HEK293 (cell line): ENCODE data around the gene ARL2BP.

Experiments used
- SP2 ChIP-seq: fragments of 450-650 bp; formaldehyde crosslinking; IDR thresholded peaks from 2 replicates; pipeline ENCODE4 v1.5.1; 2016; ENCODE audit warnings: missing biosample characterization, missing genetic modification characterization
- ZBTB26 ChIP-seq: fragments of 450-650 bp; formaldehyde crosslinking; optimal IDR thresholded peaks from 2 replicates; pipeline ENCODE3; 2016; ENCODE audit warnings: missing biosample characterization, mild to moderate bottlenecking, missing genetic modification characterization
- ZFP69B ChIP-seq: fragments of 450-650 bp; formaldehyde crosslinking; IDR thresholded peaks from 2 replicates; pipeline ENCODE4 v1.5.1; 2016; ENCODE audit warnings: missing biosample characterization, missing genetic modification characterization
- ZNF114 ChIP-seq: fragments of 450-650 bp; formaldehyde crosslinking; IDR thresholded peaks from 2 replicates; pipeline ENCODE4 v1.5.0; 2017; ENCODE audit warnings: missing biosample characterization, missing genetic modification characterization
- ZNF132 ChIP-seq: fragments of 450-650 bp; formaldehyde crosslinking; IDR thresholded peaks from 2 replicates; pipeline ENCODE4 v1.5.1; 2017; ENCODE audit warnings: missing biosample characterization, missing genetic modification characterization, borderline replicate concordance
- ZNF2 ChIP-seq: fragments of 450-650 bp; formaldehyde crosslinking; IDR thresholded peaks from 2 replicates; pipeline ENCODE4 v1.5.1; 2016; ENCODE audit warnings: missing biosample characterization, missing genetic modification characterization
- ZNF274 ChIP-seq, 2 experiments: fragments of 200-500 bp in 1 of 2; fragments of 450-650 bp in 1 of 2; sonication (Bioruptor generic) in 1 of 2; formaldehyde crosslinking in 1 of 2; IDR thresholded peaks; 2 replicates each; pipeline versions ENCODE4 v1.5.1 to v1.6.1; 2014 to 2016; ENCODE audit warnings: borderline replicate concordance in 1 of 2, inconsistent platforms in 1 of 2, low read length in 1 of 2, missing biosample characterization in 1 of 2, missing genetic modification characterization in 1 of 2
- ZNF580 ChIP-seq: fragments of 450-650 bp; formaldehyde crosslinking; IDR thresholded peaks from 2 replicates; pipeline ENCODE4 v1.5.1; 2016; ENCODE audit warnings: missing biosample characterization, missing genetic modification characterization
- ZNF777 ChIP-seq: fragments of 450-650 bp; formaldehyde crosslinking; IDR thresholded peaks from 2 replicates; pipeline ENCODE4 v1.5.1; 2017; ENCODE audit warnings: missing biosample characterization, missing genetic modification characterization, borderline replicate concordance
- TF ChIP-seq, protein P1 (sequence below): fragments of 450-650 bp; formaldehyde crosslinking; IDR thresholded peaks from 2 replicates; pipeline ENCODE4 v1.5.1; 2016; ENCODE audit warnings: missing biosample characterization, missing genetic modification characterization

GRCh38 chr16:57208926-57209325, 36.1 kb upstream of the ARL2BP start:
- TF ChIP-seq, protein P1, sequence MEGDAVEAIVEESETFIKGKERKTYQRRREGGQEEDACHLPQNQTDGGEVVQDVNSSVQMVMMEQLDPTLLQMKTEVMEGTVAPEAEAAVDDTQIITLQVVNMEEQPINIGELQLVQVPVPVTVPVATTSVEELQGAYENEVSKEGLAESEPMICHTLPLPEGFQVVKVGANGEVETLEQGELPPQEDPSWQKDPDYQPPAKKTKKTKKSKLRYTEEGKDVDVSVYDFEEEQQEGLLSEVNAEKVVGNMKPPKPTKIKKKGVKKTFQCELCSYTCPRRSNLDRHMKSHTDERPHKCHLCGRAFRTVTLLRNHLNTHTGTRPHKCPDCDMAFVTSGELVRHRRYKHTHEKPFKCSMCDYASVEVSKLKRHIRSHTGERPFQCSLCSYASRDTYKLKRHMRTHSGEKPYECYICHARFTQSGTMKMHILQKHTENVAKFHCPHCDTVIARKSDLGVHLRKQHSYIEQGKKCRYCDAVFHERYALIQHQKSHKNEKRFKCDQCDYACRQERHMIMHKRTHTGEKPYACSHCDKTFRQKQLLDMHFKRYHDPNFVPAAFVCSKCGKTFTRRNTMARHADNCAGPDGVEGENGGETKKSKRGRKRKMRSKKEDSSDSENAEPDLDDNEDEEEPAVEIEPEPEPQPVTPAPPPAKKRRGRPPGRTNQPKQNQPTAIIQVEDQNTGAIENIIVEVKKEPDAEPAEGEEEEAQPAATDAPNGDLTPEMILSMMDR = no peak
- TF ChIP-seq ZNF2 (tag by site-specific recombination) (no peak), ZFP69B (tag by site-specific recombination) (no peak), ZNF114 (tag by site-specific recombination) (no peak), SP2 (tag by site-specific recombination) (no peak), ZNF777 (tag by site-specific recombination) (no peak), ZBTB26 (tag by site-specific recombination) (no peak), ZNF580 (no peak), ZNF274 (IDR thresholded peaks at IDR 0.05; ENCODE audit: low read length) (no peak), ZNF274 (tag by site-specific recombination; IDR thresholded peaks at IDR 0.05; ENCODE audit: borderline replicate concordance) (no peak), ZNF132 (tag by site-specific recombination) (no peak)
